ENCODE data around the gene NUBPL.
"Not testable (repeated sequence)": the region's sequence is repeated elsewhere in the genome, so short reads cannot be mapped to it uniquely, and the experiment has no call there.

NUBPL gene

DNA sequence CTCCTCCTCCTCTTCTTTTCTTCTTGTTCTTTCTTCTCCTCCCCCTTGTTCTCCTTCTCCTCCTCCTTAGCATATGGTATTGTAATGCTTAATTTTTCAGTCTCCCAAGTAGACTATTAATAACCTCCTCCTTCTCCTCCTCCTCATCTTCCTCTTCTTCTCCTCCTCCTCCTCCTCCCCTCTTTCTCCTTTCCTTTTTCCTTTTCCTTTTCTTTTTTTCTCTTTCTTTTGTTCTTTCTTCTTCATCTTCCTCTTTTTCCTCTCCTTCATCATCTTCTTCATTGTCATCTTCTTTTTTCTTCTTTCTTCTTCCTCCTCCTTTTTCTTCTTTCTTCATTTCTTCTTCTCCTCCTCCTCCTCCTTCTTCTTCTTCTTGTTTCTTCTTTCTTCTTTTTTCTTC lies 264.3 kb downstream of the NUBPL start:
- DNase-seq = no peak

DNA sequence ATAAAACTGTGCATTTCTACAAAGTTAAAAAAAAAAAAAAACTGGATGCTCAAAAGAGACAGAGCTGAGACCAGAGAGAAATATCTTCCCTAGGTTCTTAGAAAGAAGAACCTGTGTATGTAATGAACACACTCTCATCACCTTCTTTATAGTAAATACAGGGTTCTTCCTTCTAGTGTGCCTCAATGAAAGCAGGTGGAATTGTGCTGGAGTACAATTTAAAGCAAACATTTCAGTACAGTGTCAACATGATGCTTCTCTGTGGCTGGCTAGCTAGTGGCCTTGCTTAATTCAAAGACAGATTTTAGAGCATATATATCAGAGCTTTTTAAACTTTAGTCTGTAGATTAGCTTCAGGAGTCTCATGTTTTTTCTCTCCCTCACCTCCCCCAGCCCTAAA lies 266.1 kb downstream of the NUBPL start:
- DNase-seq = no peak

DNA sequence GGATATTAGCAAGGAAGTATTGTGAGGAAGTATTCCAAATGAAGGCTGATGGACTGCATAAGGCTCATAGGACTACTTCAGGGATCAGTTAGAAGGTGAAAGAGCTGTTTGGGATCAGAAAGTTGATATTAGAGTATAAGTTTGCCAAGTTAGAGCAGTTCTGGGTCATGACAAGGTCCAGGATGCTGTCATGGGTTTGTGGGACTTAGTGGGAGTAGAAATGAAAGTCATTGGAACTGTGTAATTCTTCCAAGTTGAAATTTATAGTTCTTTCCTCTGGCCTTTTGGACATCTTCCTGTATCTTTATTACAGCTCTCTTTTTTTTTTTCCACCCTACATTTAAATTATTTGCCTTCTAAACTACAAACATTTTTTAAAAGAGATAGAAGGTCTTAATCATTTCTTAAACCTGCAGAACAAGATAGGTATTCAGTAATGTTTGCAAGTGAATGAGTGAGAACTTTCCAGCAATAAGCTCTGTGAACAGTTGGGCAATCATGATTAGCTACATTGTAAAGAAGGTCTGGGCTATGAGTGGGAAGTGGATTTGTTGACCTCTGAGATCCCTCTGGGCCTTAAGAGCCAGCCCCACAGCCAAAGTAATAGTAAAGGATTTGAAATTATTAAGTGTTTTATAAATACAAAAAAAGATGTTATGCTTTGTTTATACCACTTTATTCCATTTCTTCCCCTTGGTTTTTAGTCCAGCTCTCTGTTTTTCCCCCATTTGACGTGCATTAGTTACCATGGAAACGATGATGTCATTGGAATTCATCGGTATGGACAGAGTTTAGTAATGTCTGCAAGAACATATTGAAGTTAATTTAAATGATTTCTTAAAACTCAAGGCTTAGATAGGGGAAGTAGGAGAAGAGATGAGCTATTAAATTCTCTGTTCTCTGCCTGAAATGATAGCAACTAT lies 268.0 kb downstream of the NUBPL start:
- no peak for DNase-seq

DNA sequence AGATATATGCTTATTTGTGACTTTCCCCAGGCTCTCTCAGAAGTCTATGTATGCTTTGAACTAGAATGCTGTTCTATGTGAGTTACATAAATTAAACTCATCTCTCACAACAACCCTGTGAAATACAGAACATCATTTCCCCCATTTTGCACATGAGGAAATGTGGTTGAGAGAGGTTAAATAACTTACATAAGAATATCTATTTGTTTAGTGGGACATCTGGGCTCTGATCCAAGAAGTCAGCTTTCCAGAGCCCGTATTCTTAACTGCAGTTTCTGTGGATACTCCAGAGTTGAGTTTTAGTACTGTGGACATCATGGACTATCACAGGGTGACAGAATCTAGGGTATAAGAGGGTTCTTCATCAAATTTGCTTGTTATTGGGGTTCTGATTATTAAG lies 273.4 kb downstream of the NUBPL start:
- DNase-seq = no peak

DNA sequence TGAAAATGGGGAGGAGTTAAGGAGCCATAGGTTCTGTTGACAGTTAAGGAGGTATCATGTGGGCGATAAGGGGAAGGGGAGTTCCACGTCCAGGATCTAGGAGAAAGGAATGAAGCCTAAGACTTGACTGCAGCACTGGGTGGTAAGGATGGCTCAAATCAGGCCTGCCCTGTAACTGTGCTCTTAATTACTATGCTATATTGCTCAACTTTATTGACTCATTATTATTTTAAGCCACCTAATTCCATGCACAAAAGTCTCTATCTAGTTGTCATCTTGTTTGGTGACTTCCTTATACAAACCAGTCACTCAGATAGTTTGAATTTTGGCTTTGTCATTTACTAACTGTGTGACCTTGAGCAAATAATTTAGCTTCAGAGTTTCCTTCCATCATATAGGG lies 273.8 kb downstream of the NUBPL start:
- DNase-seq = no peak

DNA sequence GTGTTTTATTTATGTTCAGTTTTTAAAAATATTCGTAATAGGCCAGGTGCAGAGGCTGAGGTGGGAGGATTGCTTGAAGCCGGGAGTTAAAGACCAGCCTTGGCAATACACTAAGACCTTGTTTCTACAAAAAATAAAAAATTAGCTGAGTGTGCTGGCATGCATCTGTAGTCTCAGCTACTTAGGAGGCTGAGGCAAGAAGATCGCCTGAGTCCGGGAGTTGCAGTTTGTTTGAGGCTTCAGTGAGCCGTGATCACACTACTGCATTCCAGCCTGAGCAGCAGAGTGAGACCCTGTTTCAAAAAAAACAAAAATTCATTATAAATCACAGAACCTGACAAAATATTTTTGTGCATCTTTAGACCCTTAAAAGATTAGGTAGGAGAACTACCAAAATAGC lies 275.8 kb downstream of the NUBPL start:
- no peak for DNase-seq

DNA sequence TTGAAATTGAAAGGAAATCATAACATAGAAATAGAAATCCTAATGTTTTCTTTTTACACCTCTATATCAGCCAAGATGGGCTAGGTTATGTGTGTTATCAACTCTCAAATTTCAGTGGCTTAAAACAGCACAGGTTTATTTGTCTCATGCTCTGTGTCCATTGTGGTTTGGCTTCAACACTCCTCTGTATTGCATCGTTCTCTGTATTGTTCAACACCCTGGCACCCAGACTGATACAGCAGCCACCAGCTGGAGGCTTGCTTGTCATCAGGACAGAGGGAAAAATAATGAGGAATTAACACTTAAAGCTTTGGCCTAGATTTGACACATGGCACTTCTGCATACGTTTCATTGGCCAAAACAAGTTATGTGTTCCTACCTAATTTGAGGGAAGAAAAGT lies 281.7 kb downstream of the NUBPL start:
- no peak for DNase-seq

DNA sequence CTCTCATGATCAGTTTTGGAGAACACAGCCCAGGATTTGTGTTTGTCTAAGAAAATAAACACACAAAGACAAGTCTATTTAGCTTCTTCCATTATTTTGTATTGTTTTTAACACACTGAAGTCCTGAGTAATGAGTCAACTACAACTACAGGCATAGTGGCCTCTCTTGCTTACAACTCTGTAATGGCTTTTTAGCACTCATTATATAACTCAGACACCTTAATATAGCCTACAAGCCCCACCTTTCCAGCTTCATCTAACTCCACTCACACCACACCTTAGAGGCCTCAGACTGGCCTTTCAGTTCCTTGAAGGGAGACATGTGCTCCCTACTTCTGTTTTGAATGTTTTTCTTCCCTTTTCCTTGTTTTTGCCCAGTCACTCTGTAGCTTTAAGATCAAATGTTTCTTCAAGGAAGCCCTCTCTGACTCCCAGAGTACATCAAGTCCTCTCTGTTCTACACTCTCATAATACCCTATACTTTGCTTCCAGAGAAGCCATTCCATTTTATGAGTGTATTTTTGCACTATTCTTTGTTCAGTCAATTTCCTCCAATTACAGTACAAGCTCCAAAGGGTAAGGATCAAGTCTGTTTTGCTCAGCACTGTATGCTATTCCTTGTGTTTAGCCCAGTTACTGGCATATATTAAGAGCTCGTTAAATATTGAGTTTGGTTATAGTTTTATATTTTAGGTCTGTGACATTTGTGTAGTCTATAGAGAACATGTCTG lies 282.3 kb downstream of the NUBPL start:
- no peak for DNase-seq

DNA sequence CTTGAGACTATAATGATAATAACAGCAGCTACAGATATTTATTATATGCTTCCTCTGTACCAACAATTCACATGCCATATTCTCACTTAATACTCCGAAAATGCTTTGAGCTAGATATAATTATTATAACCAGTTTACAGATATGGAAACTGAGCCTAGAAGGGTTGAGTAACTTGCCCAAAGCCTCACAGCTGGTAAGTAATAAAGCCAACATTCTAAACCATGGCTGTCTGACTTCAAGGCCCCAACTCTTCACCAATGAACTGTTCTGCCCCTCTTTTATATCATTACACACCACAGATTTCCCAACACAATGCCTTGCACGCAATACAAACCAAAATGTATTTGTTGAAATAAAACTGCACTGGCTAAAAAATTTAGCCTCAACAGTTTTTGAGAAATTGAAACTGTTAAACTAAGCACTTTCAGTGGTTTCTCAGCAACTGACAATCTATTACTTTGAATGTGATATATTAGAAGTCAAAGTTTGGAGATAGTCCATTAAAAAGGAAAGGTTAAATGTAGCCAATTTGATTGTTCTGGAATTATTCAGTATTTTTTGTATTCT lies 293.4 kb downstream of the NUBPL start:
- no peak for DNase-seq

DNA sequence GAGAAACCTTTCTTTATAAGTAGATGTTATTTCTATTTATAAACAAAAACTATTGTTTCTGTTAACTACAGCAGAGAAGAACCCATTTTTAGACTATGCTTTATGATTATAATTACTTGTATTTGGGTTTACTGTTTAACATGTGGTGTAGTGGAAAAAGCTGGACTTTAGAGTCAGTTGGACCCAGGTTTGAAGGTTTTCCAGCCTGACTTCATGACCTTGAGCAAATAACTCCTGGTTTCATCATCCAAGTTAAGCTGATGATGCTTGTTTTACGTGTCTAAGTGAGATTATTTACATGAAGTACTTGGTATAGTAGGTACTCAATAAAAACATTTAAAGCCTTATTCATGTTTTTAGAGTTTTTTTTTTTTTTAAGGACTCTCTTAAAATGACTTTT lies 294.1 kb downstream of the NUBPL start:
- no peak for DNase-seq

DNA sequence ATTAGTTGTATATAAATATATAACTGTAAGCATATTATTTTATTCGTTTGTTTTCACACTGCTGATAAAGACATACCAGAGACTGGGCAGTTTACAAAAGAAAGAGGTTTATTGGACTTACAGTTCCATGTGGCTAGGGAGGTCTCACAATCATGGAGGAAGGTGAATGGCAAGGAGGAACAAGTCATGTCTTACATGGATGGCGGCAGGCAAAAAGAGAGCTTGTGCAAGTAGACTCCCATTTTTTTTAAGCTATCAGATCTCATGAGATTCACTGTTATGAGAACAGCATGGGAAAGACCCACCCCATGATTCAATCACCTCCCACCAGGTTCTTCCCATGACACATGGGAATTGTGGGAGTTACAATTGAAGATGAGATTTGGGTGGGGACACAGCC lies 294.8 kb downstream of the NUBPL start:
- not testable (repeated sequence) for DNase-seq

DNA sequence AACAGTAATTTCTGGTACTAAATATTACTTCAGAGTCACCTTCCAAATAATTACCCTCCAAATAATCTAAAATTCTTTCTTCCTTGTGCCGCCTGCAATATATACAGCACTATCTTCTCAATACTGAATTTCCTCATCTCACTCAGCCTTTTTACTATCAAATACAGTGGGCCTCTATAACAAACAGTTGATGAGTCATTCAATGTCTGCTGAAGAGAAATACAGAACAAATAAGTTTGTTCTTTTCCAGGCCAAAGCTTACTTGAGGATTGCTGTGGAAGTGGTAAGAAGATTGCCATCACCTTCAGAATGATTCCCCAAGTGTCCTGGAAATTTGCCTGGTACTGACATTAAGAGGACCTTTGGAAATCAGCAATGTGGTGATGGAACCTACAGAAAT lies 297.7 kb downstream of the NUBPL start:
- DNase-seq = no peak

DNA sequence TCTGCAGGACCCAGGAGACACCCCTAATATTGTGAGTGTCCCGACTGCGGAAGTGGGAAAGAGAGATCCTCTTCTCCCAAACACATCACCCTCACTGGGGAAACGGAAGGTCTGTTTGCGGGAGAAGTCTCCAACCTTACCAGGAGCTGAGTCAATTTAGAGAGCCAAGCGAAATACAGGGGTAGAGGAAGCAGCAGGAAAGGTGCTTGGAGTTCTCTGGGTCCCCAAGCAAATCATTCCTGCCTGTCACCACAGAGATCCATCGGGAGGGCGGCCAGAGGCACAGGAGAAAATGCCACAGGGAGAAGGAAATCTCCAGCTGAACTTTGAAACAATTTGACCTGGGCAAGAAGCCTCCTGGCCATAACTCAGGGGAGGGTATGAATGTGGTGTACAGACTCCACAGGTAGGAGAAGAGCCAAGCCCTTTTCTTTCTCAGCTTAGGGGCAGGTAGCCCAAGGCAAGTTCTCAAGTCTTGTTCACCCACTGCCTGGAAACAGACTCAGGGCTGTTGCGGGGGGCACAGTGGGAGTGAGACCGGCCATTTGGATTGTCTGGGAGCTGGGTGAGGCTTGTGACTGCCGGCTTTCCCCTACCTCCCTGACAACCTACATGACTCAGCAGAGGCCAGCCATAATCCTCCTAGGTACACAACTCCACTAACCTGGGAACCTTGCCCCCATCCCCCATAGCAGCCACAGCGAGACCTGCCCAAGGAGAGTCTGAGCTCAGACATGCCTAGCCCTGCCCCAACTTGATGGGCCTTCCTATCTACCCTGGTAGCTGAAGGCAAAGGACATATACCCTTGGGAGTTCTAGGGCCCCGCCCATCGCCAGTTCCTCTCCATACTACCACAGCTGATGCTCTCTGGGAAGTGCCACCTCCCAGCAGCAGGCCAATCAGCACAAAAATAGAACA lies 304.0 kb downstream of the NUBPL start:
- no peak for DNase-seq

DNA sequence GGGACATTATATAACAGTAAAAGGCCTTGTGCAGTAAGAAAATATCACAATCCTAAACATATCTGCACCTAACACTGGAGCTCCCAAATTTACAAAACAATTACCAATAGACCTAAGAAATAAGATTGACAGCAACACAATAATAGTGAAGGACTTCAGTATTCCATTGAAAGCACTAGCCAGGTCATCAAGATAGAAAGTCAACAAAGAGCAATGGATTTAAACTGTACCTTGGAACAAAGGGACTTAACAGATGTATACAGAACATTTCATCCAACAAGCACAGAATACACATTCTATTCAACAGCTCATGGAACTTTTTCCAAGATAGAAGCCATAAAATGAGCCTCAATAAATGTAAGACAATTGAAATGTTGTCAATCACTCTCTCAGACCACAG lies 306.4 kb downstream of the NUBPL start:
- no peak for DNase-seq

DNA sequence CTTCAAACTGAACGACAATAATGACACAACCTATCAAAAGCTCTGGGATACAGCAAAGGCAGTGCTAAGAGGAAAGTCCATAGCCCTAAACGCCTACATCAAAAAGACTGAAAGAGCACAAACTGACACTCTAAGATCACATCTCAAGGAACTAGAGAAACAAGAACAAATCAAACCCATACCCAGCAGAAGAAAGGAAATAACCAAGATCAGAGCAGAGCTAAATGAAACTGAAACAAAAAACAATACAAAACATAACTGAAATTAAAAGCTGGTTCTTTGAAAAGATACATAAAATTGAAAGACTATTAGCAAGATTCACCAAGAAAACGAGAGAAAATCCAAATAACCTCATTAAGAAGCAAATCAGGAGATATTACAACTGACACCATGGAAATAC lies 306.9 kb downstream of the NUBPL start:
- not testable (repeated sequence) for DNase-seq

DNA sequence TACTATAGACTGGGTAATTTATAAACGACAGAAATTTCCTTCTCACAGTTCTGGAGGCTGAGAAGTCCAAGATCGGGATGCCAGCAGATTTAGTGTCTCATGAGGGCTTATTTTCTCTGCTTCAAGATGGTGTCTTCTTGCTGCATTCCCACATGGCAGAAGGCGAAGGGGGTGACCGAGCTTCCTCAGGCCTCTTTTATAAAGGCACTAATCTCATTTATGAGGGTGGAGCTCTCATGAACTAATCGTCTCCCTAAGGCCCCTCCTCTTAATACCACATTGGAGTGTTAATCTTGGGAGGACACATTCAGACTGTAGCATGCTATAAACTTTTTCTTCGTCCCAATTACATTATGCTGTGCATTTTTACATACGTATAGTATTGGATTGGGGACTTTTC lies 315.5 kb downstream of the NUBPL start:
- DNase-seq = no peak

DNA sequence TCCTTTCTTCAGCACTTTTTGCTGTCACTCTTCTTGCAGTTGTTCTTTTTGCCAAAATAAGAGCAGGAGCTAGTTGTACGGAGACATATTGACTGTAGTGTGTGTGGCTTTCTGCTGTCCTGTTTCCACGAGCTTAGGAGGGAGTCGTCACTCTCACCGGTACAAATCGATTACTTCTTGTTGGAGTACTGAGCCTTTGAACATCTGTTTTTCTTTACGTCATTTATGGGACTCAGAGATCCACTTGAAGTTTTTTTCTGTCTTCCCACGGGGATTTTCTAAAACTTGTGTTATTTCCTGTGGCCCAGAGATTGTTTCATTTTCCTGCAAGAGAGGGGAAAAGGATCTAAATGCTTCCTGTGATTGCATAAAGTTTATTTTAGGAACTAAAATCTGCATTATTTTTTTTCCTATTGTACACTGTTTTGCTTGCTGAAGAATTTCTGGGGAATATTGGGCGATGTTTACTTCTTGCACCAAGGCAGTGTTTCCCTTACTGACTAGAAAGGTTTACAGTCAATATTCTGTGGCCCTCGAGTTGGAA lies 316.1 kb downstream of the NUBPL start:
- DNase-seq = no peak

DNA sequence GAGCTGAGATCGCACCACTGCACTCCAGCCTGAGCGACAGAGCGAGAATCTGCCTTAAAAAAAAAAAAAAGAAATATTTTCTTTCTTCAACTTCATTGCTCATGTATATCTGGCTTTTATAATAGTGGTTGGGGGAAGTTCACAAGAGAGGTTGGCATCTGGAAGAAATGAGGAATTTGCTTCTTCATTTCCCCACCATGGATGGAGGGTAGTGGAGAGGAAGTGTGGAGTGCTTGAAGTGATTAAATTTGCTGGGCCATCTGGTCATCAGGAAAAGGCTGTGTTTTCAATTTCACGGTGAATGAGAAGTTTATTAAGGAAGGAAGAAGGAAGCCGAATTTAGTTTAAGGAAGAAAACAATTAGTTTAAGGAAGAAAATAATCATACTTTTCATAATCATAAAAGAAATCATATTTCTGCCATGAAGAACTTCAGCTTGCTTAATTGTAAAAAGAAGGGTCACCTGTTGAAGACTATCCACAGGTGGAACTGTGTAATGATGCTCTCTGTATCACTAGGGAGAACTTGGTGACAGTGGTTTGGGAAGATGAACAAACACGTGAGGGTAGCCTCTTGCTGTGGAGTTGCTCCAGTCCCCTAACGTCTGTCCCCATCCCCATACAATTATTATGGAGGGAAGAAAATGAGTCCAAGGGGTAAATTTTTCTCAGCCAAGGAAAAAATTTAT lies 318.6 kb downstream of the NUBPL start:
- no peak for DNase-seq

DNA sequence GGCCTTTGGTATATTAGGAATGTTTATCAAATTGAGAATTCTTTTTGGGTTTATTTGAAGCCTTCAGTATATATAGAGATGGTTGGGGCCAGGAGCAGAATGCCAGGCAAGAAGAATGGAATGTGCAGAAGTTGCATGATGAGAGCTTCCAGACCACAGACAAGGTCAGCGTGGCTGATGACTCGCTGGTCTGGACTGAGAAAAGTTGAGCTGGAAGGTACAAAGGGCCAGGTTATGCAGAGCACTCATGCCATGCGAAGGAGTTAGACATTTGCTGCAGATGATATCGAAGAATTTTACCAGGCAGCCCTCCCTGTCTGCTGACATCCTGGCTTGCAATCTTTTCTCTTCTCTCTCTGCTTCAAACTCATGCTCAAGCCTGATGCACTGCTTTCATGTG lies 319.7 kb downstream of the NUBPL start:
- no peak for DNase-seq

DNA sequence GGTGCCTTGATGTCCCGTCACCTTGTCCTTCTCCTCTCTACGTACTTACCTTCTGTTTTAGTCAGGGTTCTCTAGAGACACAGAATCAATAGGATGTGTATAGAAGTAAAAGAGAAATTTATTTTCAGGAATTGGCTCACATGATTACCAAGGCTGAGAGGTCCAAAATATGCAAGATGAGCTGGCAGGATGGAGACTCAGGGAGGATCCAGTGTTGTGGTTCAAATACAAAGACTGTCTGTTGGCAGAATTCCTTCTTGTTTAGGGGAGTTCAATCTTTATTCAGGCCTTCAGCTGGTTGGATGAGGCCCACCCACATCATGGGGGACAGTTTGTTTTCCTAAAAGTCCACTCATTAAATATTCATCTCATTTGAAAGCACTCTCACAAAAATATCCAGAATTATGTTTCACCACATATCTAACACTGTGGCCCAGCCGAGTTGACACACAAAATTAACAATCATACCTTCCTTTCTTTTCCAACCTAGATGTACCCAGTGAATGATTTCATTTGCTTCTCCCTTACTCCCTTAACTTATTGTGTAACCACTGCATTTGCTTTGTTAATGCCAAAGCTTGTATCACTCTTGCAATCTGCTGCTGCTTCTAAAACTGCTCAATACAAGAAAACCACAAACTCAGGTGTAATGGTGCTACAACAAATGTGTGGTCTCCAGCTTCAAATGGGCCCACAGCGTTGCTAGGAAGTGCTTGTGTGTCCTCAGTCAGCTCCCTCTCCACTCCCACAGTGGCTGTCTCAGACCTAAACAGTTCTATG lies 320.5 kb downstream of the NUBPL start:
- no peak for DNase-seq

DNA sequence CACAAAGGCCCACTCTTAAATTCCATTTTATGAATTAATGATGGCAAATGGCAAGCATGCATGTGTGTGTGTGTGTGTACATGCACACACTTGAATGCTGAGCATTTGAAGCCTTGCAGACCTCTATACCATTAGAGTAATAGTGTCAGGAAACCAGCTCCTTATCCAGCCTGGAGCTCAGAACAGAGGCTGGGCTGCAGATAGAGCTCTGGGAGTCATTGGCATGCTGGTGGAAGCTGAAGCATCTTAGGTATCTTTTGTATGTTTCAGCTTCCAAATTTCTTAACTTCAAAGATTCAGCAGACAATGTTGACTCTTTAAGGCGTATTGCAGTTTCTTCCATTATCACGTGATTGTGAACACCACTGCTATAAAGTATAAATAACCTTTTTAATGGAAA lies 323.0 kb downstream of the NUBPL start:
- DNase-seq = no peak
